Endodermal cell (in vitro differentiated cells): Measurements from ENCODE around the gene PRSS21. TPM values are rescaled to one million over a fixed set of nuclear protein-coding genes. Genes with fewer than 3 reads are reported as not detected.

Experiments
- DNase-seq: peaks from one replicate; pipeline ENCODE4 v3.0.0-alpha.2; 2017
- H3K27ac ChIP-seq: 2 replicates; pipeline ENCODE4 v1.5.1; 2013; ENCODE audit warnings: mild to moderate bottlenecking, low read depth, low read length, moderate library complexity
- H3K27me3 ChIP-seq: 2 replicates; pipeline ENCODE4 v1.6.1; 2013; ENCODE audit warnings: mild to moderate bottlenecking, low read length, moderate library complexity; ENCODE audit not compliant: insufficient read depth, control insufficient read depth, poor library complexity, severe bottlenecking
- H3K36me3 ChIP-seq: 2 replicates; pipeline ENCODE4 v1.7.0; 2013; ENCODE audit warnings: mild to moderate bottlenecking, low read length, moderate library complexity; ENCODE audit not compliant: control insufficient read depth, insufficient read depth
- H3K4me1 ChIP-seq: one replicate; pipeline ENCODE4 v1.7.0; 2013; ENCODE audit warnings: low read length; ENCODE audit not compliant: control insufficient read depth, insufficient read depth
- H3K4me3 ChIP-seq: 2 replicates; pipeline ENCODE4 v1.5.1; 2013; ENCODE audit warnings: mild to moderate bottlenecking, low read length, moderate library complexity
- H3K9ac ChIP-seq: 2 replicates; pipeline ENCODE4 v1.6.1; 2013; ENCODE audit warnings: mild to moderate bottlenecking, low read length, moderate library complexity; ENCODE audit not compliant: poor library complexity, severe bottlenecking; ENCODE audit errors: extremely low read depth
- H3K9me3 ChIP-seq: 2 replicates; pipeline ENCODE4 v1.6.1; 2013; ENCODE audit warnings: mild to moderate bottlenecking, low read length, moderate library complexity; ENCODE audit not compliant: control insufficient read depth
- H3K27ac Mint-ChIP-seq: 2 replicates; pipeline ENCODE4 v1.8.0; 2020; ENCODE audit warnings: mixed read lengths
- H3K27me3 Mint-ChIP-seq: 2 replicates; pipeline ENCODE4 v1.8.0; 2021; ENCODE audit warnings: mild to moderate bottlenecking, mixed read lengths; ENCODE audit not compliant: insufficient read depth
- H3K36me3 Mint-ChIP-seq: 2 replicates; pipeline ENCODE4 v1.8.0; 2020; ENCODE audit warnings: low read depth, mixed read lengths
- H3K4me1 Mint-ChIP-seq: 2 replicates; pipeline ENCODE4 v1.8.0; 2020; ENCODE audit warnings: mixed read lengths
- H3K4me3 Mint-ChIP-seq: 2 replicates; pipeline ENCODE4 v1.8.0; 2020; ENCODE audit warnings: mild to moderate bottlenecking, moderate library complexity, mixed read lengths
- H3K9me3 Mint-ChIP-seq: 2 replicates; pipeline ENCODE4 v1.8.0; 2020; ENCODE audit warnings: mild to moderate bottlenecking, mixed read lengths
- WGBS, 2 experiments: methylation state at CpG; one replicate each; pipeline versions ENCODE4 v1.1.5 to v1.1.7; 2013; ENCODE audit warnings: missing lambda C conversion rate in 2 of 2, mixed read lengths in 1 of 2; ENCODE audit not compliant: insufficient coverage in 1 of 2, insufficient read length in 1 of 2; 5-methylcytosine and 5-hydroxymethylcytosine counted together
- total RNA-seq, 2 donors: library from RNA; stranded (reverse); fragmentation: NEBNext Ultra II Directional in 1 of 2; extraction: Animal tissue kit (Norgen Biotek cat#: 25700) in 1 of 2; gene quantifications; 2 replicates in 1 of 2; 3 replicates in 1 of 2; pipeline ENCODE4 v1.2.1, GENCODE V29; 2021
- TF ChIP-seq, protein P1 (sequence below): fragments of 200-600 bp; sonication (generic); conservative IDR thresholded peaks from 2 replicates; pipeline ENCODE4 v1.5.0; 2021; ENCODE audit warnings: antibody characterized with exemption, mild to moderate bottlenecking

PRSS21 gene
- total RNA-seq, 2 donors from 2014 or later: not detected

DNA sequence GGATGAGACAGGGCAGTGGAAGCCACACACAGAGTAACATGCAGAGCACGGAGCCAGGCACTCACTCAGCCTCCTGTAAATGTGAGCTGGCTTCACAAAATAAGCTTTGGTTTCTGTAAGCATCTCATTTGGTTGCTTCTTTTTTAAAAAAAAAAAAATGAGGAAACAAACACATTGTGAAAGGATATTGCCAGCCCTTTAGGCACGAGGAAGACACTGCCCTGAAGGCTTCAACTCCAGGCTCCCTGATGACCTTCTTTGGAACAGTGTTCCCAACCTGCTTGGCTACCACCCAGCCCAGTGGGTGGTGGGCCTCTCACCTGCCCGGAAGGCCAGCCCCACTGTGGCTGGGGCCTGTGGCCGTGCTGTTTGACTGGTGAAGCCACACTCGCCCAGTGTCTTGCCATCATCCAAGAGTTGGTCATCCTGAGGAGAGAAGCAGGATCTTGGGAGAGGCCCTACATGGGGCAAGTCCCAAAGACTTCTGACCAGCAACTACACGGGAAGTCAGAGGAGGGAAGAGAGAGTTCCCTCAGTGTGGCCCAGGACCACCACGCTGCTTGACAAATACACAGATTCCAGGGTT, 41.8 kb upstream of the PRSS21 start:
- Mint-ChIP-seq H3K27ac (peak overlapping the region; percentile 61), H3K4me1 (peaks cover 11% of the 10 kb centered on the region), H3K36me3 (peaks cover 46% of the 10 kb centered on the region), H3K27me3 (no peaks in the 10 kb centered on the region), H3K9me3 (no peaks in the 10 kb centered on the region), H3K4me3 (peak overlapping the region; percentile 95)
- Histone ChIP-seq H3K4me1 (no peaks in the 10 kb centered on the region), H3K4me3 (peak overlapping the region; percentile 99), H3K36me3 (peaks cover 47% of the 10 kb centered on the region), H3K9ac (no peak overlapping the region), H3K27me3 (no peaks in the 10 kb centered on the region), H3K27ac (no peak overlapping the region), H3K9me3 (no peaks in the 10 kb centered on the region)
- DNase-seq: no peak
- 91 to 96% methylated on average over 4 to 7 of the region's 7 CpGs for WGBS, 2 experiments
- TF ChIP-seq, protein P1, sequence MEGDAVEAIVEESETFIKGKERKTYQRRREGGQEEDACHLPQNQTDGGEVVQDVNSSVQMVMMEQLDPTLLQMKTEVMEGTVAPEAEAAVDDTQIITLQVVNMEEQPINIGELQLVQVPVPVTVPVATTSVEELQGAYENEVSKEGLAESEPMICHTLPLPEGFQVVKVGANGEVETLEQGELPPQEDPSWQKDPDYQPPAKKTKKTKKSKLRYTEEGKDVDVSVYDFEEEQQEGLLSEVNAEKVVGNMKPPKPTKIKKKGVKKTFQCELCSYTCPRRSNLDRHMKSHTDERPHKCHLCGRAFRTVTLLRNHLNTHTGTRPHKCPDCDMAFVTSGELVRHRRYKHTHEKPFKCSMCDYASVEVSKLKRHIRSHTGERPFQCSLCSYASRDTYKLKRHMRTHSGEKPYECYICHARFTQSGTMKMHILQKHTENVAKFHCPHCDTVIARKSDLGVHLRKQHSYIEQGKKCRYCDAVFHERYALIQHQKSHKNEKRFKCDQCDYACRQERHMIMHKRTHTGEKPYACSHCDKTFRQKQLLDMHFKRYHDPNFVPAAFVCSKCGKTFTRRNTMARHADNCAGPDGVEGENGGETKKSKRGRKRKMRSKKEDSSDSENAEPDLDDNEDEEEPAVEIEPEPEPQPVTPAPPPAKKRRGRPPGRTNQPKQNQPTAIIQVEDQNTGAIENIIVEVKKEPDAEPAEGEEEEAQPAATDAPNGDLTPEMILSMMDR: no peak

DNA sequence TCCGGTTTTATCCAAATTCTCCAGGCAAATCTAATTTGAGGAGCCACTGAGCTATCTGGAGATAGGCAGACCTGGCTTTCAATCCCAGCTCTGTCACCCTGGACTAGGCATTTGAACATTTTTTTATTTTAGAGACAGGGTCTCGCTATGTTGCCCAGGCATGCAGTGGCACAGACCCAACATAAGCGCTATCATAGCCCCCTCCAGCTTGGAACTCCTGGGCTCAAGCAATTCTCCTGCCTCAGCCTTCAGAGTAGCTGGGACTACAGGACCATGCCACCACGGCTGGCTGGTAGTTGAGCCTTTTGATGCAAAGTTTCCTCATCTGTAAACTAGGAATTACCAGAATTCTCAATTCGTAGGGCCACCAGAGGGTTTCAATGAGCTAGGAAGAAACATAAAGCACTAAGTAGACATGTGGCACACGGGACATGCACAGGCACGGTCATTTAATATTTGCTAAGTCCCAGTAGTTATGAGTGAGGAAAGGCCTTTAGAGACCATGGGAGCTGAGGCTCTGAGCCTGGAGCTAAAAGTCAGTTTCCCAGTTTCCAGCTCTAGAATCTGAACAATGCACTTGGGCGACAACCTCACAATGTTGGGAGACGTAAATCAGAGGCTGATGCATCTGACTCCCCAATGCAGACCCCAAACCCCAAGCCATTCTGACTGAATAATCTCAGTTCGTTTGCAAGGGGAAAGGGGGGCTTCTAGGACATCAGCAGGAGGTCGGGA, 41.1 kb upstream of the PRSS21 start:
- Histone ChIP-seq H3K27ac (no peak overlapping the region), H3K36me3 (peaks cover 39% of the 10 kb centered on the region), H3K9ac (peak overlapping the region; percentile 87), H3K4me1 (no peaks in the 10 kb centered on the region), H3K9me3 (no peaks in the 10 kb centered on the region), H3K4me3 (peak overlapping the region; percentile 99), H3K27me3 (no peaks in the 10 kb centered on the region)
- no peak for DNase-seq
- H3K27ac Mint-ChIP-seq: peak overlapping the region; percentile 96
- peaks cover 40% of the 10 kb centered on the region for H3K36me3 Mint-ChIP-seq
- TF ChIP-seq, protein P1: no peak
- peak overlapping the region; percentile 95 for H3K4me3 Mint-ChIP-seq
- 60 to 63% methylated on average over 11 of the region's 11 CpGs for WGBS, 2 experiments
- no peaks in the 10 kb centered on the region for H3K27me3 Mint-ChIP-seq
- H3K9me3 Mint-ChIP-seq: no peaks in the 10 kb centered on the region
- H3K4me1 Mint-ChIP-seq: peaks cover 15% of the 10 kb centered on the region

DNA sequence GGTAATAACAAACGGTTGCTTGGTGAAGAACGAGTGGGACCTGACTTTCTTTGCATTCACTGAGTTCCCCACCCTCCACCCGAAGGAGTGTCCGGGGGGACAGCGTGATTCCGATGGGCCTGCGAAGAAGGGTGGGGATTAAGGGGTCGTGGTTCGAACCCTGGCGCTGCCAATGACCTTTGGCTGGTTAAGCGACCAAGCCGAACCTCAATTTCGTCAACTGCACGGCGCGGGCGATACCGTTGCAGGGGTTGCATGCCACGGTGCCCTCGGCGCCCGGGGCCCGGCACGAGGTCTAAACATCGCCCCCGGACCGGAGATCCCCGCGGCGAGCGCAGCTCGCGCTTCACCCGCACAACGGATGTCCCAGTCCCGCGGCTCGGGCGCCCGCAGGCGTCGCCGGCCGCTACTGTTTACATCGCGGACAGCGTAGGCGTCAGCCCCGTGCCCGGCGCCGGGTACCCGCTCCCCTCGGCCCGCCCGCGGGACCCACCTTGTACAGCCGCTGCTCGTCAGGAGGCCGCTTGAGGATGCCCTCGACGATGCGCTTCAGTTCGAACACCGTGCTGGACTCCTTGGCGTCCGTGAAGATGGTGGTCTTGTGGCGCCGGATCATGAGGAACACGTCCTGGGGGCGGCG, 40.4 kb upstream of the PRSS21 start:
- Mint-ChIP-seq H3K27ac (peak overlapping the region; percentile 96), H3K4me1 (peaks cover 15% of the 10 kb centered on the region), H3K27me3 (no peaks in the 10 kb centered on the region), H3K4me3 (peak overlapping the region; percentile 95), H3K9me3 (no peaks in the 10 kb centered on the region), H3K36me3 (peaks cover 33% of the 10 kb centered on the region)
- peak overlapping the region; percentile 99 for H3K4me3 ChIP-seq
- H3K27me3 ChIP-seq: no peaks in the 10 kb centered on the region
- peaks cover 33% of the 10 kb centered on the region for H3K36me3 ChIP-seq
- no peaks in the 10 kb centered on the region for H3K9me3 ChIP-seq
- TF ChIP-seq, protein P1: no peak
- H3K4me1 ChIP-seq: no peaks in the 10 kb centered on the region
- peak overlapping the region; percentile 87 for H3K9ac ChIP-seq
- 0 to 1% methylated on average over 40 to 72 of the region's 72 CpGs for WGBS, 2 experiments
- peak overlapping the region; percentile 46 for H3K27ac ChIP-seq
- DNase-seq: no peak
